Endothelial cell of umbilical vein (primary cell): ENCODE data around the gene THEM5. TPM values are rescaled to one million over a fixed set of nuclear protein-coding genes. Genes with fewer than 3 reads are reported as not detected.

Experiments used
- BruUV-seq: library from RNA; stranded (reverse); fragments of 400-500 nt; replicated peaks from 2 replicates; lab custom pipeline; 2021; lab: Mats Ljungman, UMichigan
- CTCF ChIA-PET: fragments of 300-600, 350-600 bp; sonication (Branson Sonifier 250); formaldehyde crosslinking; loops from one replicate; lab custom pipeline; 2021; ENCODE audit warnings: antibody characterized with exemption, inconsistent platforms; lab: Charles Lee
- POLR2A ChIA-PET: fragments of 300-600, 350-600 bp; sonication (Branson Sonifier 250); formaldehyde crosslinking; loops from one replicate; lab custom pipeline; 2021; ENCODE audit warnings: antibody characterized with exemption, inconsistent platforms; lab: Charles Lee
- DNase-seq: peaks from one replicate; pipeline ENCODE4 v3.0.0-alpha.2; 2011; ENCODE audit warnings: low read depth, low spot score
- FAIRE-seq: peaks from 2 replicates; lab custom pipeline; 2011; peaks lifted over from hg19 to GRCh38; lab: Jason Lieb, UNC
- H2AFZ ChIP-seq: 2 replicates; pipeline ENCODE4 v1.6.0; 2012; ENCODE audit warnings: low read depth, low read length, control low read depth, inconsistent platforms
- H3K27ac ChIP-seq: 2 replicates; pipeline ENCODE4 v1.5.1; 2011; ENCODE audit warnings: low read depth, mild to moderate bottlenecking, control low read depth, low read length, moderate library complexity; ENCODE audit not compliant: insufficient read depth
- H3K27me3 ChIP-seq, 2 experiments: 2 replicates each; pipeline versions ENCODE4 v1.6.0 to v1.6.1; 2011; ENCODE audit warnings: low read length in 2 of 2, mixed read lengths in 1 of 2; ENCODE audit not compliant: control insufficient read depth in 2 of 2, insufficient read depth in 2 of 2
- H3K36me3 ChIP-seq, 2 experiments: 2 replicates in 1 of 2; 3 replicates in 1 of 2; pipeline ENCODE4 v1.5.1; 2011; ENCODE audit warnings: low read length in 2 of 2, mild to moderate bottlenecking in 1 of 2, moderate library complexity in 1 of 2; ENCODE audit not compliant: control insufficient read depth in 2 of 2, insufficient read depth in 2 of 2; ENCODE audit errors: extremely low read depth in 1 of 2
- H3K4me1 ChIP-seq: 3 replicates; pipeline ENCODE4 v1.5.1; 2011; ENCODE audit warnings: mild to moderate bottlenecking, low read length; ENCODE audit not compliant: control insufficient read depth, insufficient read depth; ENCODE audit errors: extremely low read depth
- H3K4me2 ChIP-seq: 2 replicates; pipeline ENCODE4 v1.6.1; 2011; ENCODE audit warnings: low read length, control low read depth, mixed read lengths; ENCODE audit not compliant: insufficient read depth
- H3K4me3 ChIP-seq, 3 experiments: fragments of 200-600 bp in 1 of 3; sonication (generic), shearing (Covaris generic) in 1 of 3; replicated peaks in 1 of 3; 2 replicates each; pipeline ENCODE4 v1.5.1; 2011 to 2016; ENCODE audit warnings: control low read depth in 3 of 3, low read length in 3 of 3, mild to moderate bottlenecking in 2 of 3, inconsistent platforms in 1 of 3, low read depth in 1 of 3, moderate library complexity in 1 of 3; ENCODE audit not compliant: insufficient read depth in 1 of 3
- H3K79me2 ChIP-seq: 2 replicates; pipeline ENCODE4 v1.6.0; 2012; ENCODE audit warnings: low read length, inconsistent platforms; ENCODE audit not compliant: control insufficient read depth, insufficient read depth
- H3K9ac ChIP-seq: replicated peaks from 2 replicates; pipeline ENCODE3; 2011; ENCODE audit warnings: low read length, control low read depth; ENCODE audit not compliant: insufficient read depth; ENCODE audit errors: extremely low read depth
- H3K9me1 ChIP-seq: replicated peaks from 3 replicates; pipeline ENCODE4 v1.6.0; 2011; ENCODE audit warnings: mild to moderate bottlenecking, low read length; ENCODE audit not compliant: control insufficient read depth, insufficient read depth; ENCODE audit errors: extremely low read depth
- H3K9me3 ChIP-seq: replicated peaks from 2 replicates; pipeline ENCODE4 v1.5.1; 2012; ENCODE audit warnings: low read length, inconsistent platforms; ENCODE audit not compliant: control insufficient read depth, insufficient read depth
- H4K20me1 ChIP-seq: replicated peaks from 2 replicates; pipeline ENCODE3; 2011; ENCODE audit warnings: mild to moderate bottlenecking, low read length; ENCODE audit not compliant: control insufficient read depth, insufficient read depth; ENCODE audit errors: extremely low read depth
- EZH2 ChIP-seq: IDR thresholded peaks from 2 replicates; pipeline ENCODE4 v1.6.1; 2012; ENCODE audit warnings: borderline replicate concordance, low read depth, mild to moderate bottlenecking, moderate library complexity, low read length, inconsistent platforms; ENCODE audit not compliant: severe bottlenecking
- FOS ChIP-seq: IDR thresholded peaks from 2 replicates; pipeline ENCODE4 v1.6.1; 2011; ENCODE audit warnings: mild to moderate bottlenecking, low read length, moderate library complexity, borderline replicate concordance; ENCODE audit not compliant: insufficient read depth
- GATA2 ChIP-seq: IDR thresholded peaks from 2 replicates; pipeline ENCODE4 v1.7.0; 2011; ENCODE audit warnings: low read depth, mild to moderate bottlenecking, moderate library complexity, mixed read lengths, low read length; ENCODE audit not compliant: insufficient read length, insufficient read depth
- JUN ChIP-seq: IDR thresholded peaks from 2 replicates; pipeline ENCODE4 v1.6.1; 2011; ENCODE audit warnings: borderline replicate concordance, low read depth; ENCODE audit not compliant: insufficient read length, insufficient read depth
- MYC ChIP-seq: IDR thresholded peaks from one replicate; pipeline ENCODE4 v1.6.1; 2011; ENCODE audit warnings: mild to moderate bottlenecking, low read depth, low read length
- POLR2A ChIP-seq: IDR thresholded peaks from 2 replicates; pipeline ENCODE4 v1.6.1; 2012; ENCODE audit warnings: low read depth, mild to moderate bottlenecking, control low read depth, low read length
- POLR2AphosphoS5 ChIP-seq: IDR thresholded peaks from 2 replicates; pipeline ENCODE4 v1.6.1; 2012; ENCODE audit warnings: low read depth, mild to moderate bottlenecking, control low read depth, low read length, moderate library complexity; ENCODE audit not compliant: insufficient read depth
- dilution Hi-C: fragments of 300-500 bp; cut with MboI; formaldehyde crosslinking; loops from one replicate; pipeline ENCODE4 v1.15.0; 2019; ENCODE audit warnings: low sequenced_read_pairs; ENCODE audit not compliant: extremely low pct_ligation_motif_present
- intact Hi-C: fragments of 100-400 bp; cut with micrococcal nuclease; formaldehyde crosslinking; loops from one replicate; pipeline ENCODE4 v1.10.0; 2022
- polyA plus RNA-seq, 4 experiments: library from polyadenylated mRNA; depleted of rRNA in 3 of 4; stranded (reverse) in 3 of 4; unstranded in 1 of 4; fragments of >200 nt; gene quantifications; 2 replicates each; pipeline versions ENCODE4 v1.2.1 to v1.2.3, GENCODE V29; 2011 to 2012; ENCODE audit warnings: missing spikeins in 1 of 4
- total RNA-seq: library from RNA; stranded (reverse); gene quantifications from 2 replicates; pipeline ENCODE4 v1.2.3, GENCODE V29; 2021
- TF ChIP-seq, protein P1 (sequence below): IDR thresholded peaks from 2 replicates; pipeline ENCODE4 v1.6.1; 2011; ENCODE audit not compliant: insufficient read depth, insufficient read length
- TF ChIP-seq, protein P2 (sequence below), 2 donors: IDR thresholded peaks; 1 replicate in 1 of 2; 2 replicates in 1 of 2; pipeline ENCODE4 v1.5.1; 2011; ENCODE audit warnings: low read length in 2 of 2, mild to moderate bottlenecking in 2 of 2, moderate library complexity in 2 of 2, control low read depth in 1 of 2, inconsistent platforms in 1 of 2, low read depth in 1 of 2; ENCODE audit not compliant: insufficient read depth in 1 of 2; ENCODE audit errors: extremely low read depth in 1 of 2

The THEM5 gene
- total and polyA plus RNA-seq, 2 donors (not counting 3 experiments of a cell fraction or from before 2014, with no cell fraction given), result not detected

DNA sequence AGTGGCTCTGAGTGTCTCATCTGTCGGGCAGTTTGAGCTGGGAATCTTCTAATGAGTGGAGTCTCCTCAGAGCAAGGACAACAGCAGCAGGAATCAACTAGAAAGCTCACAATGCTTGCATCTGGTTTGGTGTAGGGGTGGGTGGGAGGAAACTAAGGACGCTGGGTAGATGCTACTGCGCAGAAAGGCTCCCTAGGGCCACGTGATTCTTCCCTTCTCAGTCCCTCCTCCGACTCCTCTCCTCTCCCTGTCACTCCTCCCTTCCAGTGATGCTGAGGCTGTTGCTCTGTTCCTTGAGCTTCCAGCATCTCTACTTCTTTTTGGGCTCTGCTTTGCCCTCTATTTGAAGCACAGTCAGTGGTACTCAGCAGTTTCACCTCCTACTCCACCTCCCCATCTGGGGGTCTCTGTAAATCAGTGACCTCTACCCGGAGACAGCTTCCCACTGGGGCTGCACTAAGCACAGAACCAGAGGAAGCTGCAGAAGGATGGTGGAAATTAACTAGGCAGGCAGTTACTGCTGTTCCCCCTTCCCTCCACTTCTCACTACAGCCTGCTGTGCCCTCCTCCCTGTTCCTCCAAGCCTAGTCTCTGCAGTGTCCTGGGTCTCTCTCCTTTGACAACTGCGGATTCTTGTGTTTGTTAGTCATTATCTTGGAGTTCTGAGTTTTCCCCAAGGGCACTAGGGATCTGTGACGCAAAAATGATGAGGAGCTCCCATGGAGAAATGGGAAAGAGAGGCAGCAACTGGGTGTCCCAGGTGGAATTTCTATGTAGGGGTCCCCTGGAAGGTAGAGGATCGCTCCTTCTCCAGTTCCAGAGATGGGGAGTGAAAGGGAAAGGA, 54.1 kb downstream of the THEM5 start:
- peaks cover 4% of the 10 kb centered on the region in 2 experiments for H3K27me3 ChIP-seq
- no peaks in the 10 kb centered on the region for H3K9me3 ChIP-seq
- FAIRE-seq, result no peak
- no peaks in the 10 kb centered on the region for H3K9me1 ChIP-seq
- no peak overlapping the region for H3K9ac ChIP-seq
- no peak for DNase-seq
- H3K4me1 ChIP-seq, result no peaks in the 10 kb centered on the region
- no peak overlapping the region for H2AFZ ChIP-seq
- H3K36me3 ChIP-seq, result no peaks in the 10 kb centered on the region
- dilution Hi-C loops (no loop called here), intact Hi-C loops (no loop called here)
- TF ChIP-seq EZH2 (no peak), POLR2AphosphoS5 (no peak), MYC (no peak), JUN (no peak)
- ChIA-PET CTCF (interaction anchor here (1.1 to 1.5 kb wide), 4 partner anchors 9 to 43 kb away, joined by 3 to 5 read pairs (median 4); no protein-coding TSS in a partner anchor), POLR2A (no interaction called here)
- no peaks in the 10 kb centered on the region for H4K20me1 ChIP-seq
- H3K79me2 ChIP-seq, result no peaks in the 10 kb centered on the region
- no TSS peak for BruUV-seq
- no peak overlapping the region for H3K27ac ChIP-seq
- no peak overlapping the region for H3K4me3 ChIP-seq
- no peak overlapping the region for H3K4me2 ChIP-seq

DNA sequence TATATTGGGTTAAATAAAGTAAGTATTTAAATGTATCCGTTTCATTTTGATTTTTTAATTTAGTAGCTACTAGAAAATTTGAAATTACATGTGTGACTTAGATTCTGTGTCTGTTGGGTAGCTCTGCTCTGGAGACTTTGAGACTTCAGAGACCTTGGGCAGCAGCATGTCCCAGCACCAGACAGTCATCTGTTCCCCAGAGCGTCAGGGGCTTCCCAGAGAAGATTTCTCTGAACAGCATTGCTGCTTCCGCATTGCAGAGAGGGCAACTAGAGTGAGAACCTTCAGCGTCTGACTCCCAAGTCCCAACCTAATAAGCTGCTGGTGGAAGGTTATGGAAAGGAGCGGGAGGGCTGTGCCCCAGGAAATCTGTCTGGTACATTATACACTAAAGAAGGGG, 54.9 kb downstream of the THEM5 start:
- DNase-seq (no peak), FAIRE-seq (no peak)
- dilution Hi-C loops (no loop called here), intact Hi-C loops (no loop called here)
- Histone ChIP-seq H3K9me1 (no peaks in the 10 kb centered on the region), H3K36me3 (no peaks in the 10 kb centered on the region), H4K20me1 (no peaks in the 10 kb centered on the region), H3K9ac (no peak overlapping the region), H3K79me2 (no peaks in the 10 kb centered on the region), H2AFZ (no peak overlapping the region), H3K27me3 (peaks cover 4% of the 10 kb centered on the region in 2 experiments), H3K4me3 (no peak overlapping the region), H3K27ac (no peak overlapping the region), H3K4me1 (no peaks in the 10 kb centered on the region), H3K4me2 (no peak overlapping the region), H3K9me3 (no peaks in the 10 kb centered on the region)
- CTCF ChIA-PET, result interaction anchor here (1.1 to 1.5 kb wide), 3 partner anchors 9 to 42 kb away, joined by 3 to 5 read pairs (median 4); no protein-coding TSS in a partner anchor
- TF ChIP-seq JUN (no peak), POLR2A (no peak), GATA2 (no peak), POLR2AphosphoS5 (no peak), EZH2 (no peak), MYC (no peak), FOS (no peak)
- TF ChIP-seq, protein P1, sequence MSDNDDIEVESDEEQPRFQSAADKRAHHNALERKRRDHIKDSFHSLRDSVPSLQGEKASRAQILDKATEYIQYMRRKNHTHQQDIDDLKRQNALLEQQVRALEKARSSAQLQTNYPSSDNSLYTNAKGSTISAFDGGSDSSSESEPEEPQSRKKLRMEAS, result no peak
- TF ChIP-seq, protein P2, sequence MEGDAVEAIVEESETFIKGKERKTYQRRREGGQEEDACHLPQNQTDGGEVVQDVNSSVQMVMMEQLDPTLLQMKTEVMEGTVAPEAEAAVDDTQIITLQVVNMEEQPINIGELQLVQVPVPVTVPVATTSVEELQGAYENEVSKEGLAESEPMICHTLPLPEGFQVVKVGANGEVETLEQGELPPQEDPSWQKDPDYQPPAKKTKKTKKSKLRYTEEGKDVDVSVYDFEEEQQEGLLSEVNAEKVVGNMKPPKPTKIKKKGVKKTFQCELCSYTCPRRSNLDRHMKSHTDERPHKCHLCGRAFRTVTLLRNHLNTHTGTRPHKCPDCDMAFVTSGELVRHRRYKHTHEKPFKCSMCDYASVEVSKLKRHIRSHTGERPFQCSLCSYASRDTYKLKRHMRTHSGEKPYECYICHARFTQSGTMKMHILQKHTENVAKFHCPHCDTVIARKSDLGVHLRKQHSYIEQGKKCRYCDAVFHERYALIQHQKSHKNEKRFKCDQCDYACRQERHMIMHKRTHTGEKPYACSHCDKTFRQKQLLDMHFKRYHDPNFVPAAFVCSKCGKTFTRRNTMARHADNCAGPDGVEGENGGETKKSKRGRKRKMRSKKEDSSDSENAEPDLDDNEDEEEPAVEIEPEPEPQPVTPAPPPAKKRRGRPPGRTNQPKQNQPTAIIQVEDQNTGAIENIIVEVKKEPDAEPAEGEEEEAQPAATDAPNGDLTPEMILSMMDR (IDR thresholded peaks at IDR 0.05; ENCODE audit: extremely low read depth in 1 of 2, insufficient read depth in 1 of 2, low read depth in 1 of 2, low read length in 2 of 2), result no peak
- no TSS peak for BruUV-seq
- POLR2A ChIA-PET, result no interaction called here
